Bone marrow (tissue), 2 donors: Measurements from ENCODE around the gene ULK4.
"Not testable (repeated sequence)": the region's sequence is repeated elsewhere in the genome, so short reads cannot be mapped to it uniquely, and the experiment has no call there.

ENCODE experiments used
- DNase-seq, 2 donors: peaks; one replicate each; lab custom pipeline; 2025; lab: John Stamatoyannopoulos, UW

ULK4 gene

DNA sequence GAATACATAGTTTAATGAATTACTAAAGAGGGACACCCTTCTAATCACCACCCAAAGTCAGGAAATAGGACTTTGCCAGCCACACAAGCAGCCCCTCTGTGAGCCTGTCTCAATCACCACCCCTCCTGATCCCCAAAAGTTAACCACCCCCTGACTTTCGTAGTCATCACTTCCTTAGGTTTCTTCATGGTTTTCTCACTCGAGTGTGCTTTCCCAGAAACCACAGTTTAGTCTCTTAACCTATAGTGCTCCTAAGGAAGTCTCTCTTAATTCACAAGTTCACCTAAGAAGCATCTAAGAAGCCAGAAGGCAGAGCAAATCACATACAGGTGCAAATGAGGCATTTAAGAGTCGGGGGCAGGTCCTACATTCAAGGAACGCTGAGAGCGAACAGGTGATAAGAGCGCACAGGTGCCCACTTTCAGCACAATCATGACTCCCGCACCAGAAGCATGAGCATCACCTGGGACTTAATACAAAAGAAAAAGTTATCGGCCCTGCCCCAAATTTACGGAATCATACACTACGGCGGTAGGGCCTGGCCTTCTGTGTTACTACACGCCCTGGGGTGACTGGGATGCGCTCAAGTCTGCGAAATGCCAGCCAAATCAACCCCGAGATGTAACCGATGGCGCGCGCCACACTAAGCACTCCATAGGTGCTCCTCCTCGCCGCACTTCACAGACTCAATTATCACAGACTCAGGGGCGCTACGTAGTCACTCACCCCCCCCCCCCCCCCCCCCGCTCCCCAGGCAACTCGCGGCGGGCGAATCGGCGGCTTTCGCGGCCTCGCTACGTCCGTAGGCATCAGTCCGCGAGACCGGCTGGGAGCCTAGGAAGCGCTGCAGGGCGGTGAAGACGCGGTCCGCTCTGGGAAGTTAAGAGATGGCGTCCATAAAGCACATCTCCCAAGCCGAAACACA lies 815 bp downstream of the ULK4 start:
- peak; percentile 35 to 45 for DNase-seq

DNA sequence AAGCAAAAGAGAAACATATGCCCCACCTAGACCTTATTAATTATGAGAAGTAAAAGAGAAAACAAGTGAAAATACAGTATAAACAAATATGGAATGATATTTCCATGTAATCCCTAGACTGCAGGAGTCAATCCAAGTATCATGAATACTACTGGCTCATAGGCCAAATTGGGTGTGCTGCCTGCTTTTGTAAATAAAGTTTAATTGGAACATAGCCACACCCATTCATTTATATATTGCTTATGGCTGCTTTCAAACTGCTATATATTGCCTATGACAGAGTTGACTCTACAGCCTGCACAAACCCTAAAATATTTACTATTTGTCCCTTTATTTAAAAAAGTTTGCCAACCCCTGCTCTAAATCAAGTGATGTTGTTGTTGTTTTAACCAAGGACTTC lies 5.3 kb downstream of the ULK4 start:
- DNase-seq: no peak

DNA sequence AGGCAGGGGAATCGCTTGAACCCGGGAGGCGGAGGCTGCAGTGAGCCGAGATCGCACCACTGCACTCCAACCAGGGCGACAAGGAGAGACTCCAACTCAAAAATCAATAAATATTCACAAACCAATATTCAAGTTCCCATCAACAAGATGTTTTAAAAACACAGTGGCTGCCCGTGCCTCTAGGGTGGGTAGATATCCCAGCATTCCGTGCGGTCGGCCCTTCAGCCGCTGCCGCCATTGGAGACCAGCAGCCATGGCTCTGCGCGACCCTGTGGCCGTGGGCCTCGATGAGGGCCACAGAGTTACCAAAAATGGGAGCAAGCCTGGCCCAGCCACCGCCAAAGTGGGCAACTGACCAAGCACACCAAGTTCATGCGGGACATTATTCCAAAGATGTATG lies 6.7 kb downstream of the ULK4 start:
- no peak for DNase-seq

DNA sequence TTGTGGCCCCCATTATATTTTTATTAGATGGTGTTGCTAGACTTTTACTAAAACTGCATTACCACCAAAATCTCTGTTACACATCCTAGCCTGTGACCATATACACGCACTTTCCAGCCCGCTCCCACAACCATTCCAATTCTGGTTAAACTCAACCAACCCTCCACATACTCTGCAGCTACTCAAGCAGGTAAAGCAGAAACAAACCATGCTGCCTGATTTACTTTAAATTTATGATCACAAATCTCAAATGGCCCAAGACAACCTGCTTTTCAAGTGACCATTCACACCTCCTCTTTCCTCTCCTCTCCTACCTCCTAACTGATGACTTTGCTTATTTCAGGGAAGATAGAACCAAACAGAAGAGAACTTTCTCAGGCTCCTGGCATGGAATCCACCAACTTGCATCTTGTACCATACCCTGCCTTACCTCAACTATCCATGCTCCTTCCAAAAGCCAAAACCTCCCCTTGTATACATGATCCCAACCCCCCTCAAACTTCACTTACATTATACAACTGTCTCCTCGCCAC lies 18.5 kb downstream of the ULK4 start:
- DNase-seq: no peak

DNA sequence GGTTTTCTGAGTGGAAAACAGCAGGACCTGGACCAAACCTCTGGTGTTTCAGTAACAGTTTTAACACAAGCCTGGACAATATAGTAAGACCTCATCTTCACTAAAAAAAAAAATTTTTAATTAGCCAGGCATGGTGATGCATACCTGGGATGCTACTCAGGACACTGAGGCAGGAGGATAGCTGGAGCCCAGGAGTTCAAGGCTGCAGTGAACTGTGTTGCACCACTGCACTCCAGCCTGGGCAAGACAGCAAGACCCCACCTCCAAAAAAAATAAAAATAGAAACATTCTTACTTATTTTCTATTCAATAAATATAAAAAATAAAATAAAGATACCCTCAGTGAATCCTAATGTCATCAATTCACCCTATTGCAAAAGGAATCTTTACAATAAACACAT lies 21.5 kb downstream of the ULK4 start:
- DNase-seq: no peak

DNA sequence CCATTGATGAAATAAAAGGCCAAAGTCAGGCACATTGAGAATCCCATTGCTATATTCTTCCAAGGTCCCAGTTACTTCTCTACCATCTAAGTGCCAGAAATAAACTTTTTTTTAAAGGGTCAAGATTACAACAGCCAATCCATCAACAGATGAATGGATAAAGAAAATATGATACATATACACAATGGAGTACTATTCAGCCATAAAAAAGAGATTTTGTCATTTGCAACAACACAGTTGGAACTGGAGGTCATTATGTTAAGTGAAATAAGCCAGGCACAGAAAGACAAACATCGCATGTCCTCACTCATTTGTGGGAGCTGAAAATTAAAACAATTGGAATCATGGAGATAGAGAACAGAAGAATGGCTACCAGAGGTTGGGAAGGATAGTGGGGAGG lies 25.5 kb downstream of the ULK4 start:
- no peak for DNase-seq

DNA sequence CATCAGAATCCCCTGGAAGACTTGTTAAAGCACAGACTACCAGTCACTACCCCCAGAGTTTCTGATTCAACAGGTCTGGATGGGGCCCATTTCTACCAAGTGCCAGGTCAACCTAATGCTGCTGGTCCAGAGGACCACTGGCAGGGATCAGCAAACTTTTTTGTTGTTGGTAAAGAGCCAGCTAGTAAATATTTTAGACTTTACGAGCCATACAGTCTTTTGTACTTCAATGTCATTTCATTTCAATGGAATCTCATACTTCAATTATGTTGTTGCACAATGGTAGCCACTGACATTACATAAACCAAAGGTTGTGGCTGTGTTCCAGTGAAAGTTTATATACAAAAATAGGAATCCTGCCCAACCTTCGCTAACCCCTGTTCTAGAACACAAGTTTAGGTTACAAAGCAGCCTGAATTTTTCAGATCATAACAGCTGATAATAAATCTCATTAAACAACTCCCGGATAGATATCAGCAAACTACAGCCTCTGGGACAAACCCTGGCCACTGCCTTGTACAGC lies 28.7 kb downstream of the ULK4 start:
- no peak for DNase-seq

DNA sequence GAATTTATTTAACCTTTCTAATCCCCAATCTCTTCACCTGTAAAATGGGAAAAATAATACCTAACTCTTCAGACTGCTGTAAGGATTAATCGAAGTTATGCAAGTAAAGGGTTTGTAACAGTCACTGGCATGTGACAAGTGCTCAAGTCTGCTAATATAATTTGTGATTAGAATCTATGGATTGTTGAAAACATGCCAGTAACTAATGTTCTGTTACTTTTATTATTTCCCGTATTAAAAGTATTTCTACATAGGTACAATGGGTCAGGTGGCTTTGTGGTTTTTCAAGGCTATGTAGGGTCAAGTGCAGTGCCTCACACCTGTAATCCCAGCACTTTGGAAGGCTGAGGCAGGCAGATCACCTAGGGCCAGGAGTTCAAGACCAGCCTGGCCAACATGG lies 29.4 kb downstream of the ULK4 start:
- no peak for DNase-seq

DNA sequence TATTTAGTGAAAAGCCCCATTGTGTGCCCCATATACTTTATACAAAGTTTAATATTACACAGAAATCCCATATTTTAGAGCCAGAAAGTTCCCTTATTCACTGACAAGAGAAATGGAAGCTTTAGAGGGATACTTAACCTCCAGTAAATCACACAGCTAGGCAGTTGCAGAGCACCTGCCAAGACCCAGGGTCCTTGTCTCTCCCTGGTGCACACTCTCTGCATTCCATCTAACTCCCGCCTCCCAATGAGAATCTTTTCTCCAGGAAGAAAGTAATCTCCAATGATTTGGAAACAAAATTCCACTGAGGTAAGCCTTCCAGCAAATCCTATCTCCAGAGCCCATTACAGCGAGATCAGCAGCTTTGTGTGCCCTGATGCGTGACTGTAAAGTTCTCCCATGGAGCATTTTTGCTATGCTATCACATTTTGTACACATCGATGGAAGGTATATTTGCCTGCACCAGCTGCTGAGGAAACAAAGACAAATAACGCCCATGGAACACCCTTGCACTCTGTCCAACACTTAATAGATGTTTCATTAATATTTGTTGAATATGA lies 41.4 kb downstream of the ULK4 start:
- DNase-seq: no peak

DNA sequence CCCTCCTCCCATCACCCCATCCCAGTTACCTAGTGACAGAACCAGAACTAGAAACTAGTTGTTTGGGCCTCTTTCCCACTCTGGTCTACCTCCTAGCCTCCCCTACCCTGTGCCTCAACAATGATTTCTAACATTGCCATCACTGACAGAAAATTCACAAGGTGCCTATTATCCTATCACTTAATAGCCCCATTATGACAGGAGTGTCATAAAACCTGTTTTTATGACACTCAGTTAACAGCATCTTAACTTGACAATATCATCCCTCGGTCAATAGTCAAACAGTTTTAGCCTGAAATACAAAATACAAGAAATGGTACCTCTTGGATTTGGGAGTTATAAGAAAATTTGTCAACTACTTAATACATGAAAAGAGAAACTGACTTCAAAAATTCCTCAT lies 46.5 kb downstream of the ULK4 start:
- no peak for DNase-seq

DNA sequence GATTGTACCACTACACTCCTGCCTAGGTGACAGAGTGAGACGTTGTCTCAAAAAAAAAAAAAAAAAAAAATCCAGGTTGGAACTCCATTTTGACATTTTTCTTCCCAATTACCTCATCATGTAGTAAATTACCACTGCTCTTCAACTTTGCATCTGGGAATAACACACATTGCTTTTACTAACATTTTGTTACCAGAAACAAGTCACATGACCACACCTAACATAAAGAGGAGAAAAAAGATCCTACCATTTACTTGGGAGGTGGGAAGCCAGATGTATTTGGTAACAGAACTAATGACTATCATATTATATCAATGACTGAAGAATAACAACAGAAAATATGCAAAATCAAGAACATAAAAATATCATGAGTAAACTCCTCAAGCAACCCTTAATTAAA lies 49.6 kb downstream of the ULK4 start:
- no peak for DNase-seq

DNA sequence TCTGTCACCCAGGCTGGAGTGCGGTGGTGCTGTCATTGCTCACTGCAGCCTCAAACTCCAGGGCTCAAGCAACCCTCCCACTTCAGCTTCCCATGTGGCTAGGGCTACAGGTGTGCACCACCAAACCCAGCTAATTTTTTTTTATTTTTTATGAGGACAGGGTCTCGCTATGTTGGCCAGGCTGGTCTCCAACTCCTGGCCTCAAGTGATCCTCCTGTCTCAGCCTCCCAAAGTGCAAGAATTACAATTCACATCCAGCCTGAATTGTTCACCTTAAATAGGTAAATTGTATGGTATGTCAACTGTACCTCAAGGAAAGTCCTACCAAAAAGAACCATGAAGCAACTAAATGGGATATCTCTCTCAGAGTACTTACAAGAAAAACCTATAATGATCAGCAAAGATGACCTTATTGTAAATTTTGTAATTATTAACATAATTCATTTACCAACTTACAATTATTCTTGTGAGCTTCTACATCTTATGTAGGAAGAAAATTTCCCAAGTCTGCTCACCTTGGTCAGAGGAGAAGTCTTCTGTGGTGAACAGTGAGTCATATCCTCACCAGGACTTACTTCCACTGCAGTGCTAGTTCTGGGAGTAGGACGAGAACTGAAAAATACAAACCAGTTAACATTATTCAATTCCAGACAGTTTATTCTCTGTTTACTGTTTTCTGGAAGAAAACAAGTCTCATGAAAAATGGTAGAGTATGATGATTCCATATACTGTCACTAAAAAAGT lies 54.4 kb downstream of the ULK4 start:
- DNase-seq: no peak

DNA sequence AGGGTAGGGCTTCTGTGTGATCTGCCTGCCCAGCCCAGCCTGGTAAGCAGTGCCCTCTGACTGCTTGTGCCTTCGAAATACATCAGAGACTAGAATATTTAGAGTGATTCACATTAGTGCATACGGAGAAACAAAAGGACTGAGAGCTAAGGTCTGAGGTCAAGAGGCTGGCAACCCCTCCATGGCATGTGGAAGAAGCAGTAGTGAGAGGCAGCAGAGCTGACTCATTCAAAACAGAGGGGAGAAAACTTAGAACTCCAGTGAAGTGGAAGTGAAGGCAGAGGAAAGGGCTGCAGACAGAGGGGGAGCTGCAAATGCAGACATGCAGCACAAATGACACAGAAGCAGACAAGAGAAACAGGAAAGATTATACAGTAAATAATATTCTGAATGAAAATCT lies 61.6 kb downstream of the ULK4 start:
- no peak for DNase-seq

DNA sequence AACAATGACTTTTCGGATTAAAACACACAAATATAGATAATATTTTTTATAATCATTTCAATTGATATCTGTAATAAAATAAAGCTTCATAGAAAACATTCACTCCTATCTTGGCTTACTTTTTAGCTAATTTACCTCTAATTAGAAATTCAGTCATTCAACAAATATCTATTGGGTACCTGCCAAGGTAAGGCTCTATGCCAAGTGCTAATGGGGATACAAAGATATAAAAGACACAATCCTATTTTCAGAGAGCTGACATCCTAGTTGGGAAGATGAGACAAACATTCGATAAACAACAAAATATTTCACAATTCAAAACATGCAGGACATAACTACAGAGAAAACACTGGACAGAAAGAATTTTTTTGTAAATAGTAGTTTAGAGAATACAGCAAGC lies 63.3 kb downstream of the ULK4 start:
- no peak for DNase-seq

DNA sequence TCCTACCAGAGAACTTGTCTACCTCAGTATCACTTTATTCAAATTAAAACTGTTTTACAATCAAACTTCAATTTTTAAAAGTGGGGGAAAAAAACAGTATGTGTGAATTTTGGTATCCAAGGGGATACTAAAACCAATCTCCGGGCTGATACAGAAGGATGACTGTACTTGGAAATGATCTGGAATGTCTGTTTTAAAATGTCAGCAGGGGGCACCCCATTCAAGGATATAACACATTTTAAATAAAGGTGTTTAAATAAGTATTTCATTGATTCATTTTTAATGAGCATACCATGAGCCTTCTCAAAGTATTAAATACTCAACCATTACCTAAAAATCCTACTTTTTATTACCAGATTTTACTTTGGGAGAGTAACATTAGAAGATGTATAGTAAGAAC lies 67.9 kb downstream of the ULK4 start:
- DNase-seq: peak in 1 of 2 donors; percentile 11

DNA sequence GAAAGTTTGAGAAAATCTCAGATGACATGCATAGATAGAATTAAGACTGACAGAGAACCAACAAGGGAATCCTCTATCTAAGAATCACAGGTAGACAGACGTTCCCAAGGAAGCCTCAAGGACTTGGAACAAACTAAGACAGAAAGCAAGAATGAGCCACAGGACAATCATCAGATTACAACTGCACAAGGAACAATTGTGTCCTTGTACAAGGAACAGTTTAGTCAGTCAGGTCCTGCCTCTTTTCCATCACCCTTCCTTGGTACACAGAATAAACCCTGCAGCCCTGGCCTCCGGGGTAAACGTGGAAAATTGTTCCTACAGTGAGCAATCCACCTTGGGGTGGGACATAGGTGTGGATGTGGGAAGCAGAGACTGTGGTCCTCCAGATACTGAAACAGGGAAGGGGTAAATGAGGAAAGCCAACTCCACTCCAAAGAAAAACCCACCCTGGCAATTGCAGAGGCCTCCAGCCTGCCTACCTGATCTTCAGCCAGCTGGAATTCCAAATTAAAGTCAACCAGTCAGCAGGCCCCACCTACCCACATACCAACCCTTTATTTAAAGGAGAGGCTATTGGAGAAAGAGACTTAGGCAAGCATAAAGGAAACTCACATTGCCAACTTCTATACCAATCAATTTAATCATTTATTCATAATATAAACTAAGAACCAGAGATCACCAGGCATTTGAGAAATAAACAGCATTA lies 73.4 kb downstream of the ULK4 start:
- no peak for DNase-seq

DNA sequence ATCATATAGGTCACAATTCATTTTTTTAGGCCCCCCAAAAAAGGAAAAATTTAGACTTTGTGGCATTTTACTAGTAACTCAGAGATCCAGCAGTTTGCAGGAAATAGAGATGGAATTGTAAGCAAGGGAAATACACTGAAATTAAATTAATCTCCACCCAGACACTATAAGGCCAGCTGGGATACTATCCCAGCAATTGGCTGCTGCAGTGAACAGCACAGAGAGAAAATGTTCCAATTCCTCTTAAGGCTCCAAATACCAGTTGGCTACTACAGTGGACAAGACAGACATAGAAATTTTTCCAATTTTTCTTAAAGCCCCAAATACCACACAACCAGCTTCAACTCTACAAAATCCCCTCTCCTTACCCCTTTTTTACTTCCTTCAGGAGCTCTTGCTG lies 78.9 kb downstream of the ULK4 start:
- no peak for DNase-seq

DNA sequence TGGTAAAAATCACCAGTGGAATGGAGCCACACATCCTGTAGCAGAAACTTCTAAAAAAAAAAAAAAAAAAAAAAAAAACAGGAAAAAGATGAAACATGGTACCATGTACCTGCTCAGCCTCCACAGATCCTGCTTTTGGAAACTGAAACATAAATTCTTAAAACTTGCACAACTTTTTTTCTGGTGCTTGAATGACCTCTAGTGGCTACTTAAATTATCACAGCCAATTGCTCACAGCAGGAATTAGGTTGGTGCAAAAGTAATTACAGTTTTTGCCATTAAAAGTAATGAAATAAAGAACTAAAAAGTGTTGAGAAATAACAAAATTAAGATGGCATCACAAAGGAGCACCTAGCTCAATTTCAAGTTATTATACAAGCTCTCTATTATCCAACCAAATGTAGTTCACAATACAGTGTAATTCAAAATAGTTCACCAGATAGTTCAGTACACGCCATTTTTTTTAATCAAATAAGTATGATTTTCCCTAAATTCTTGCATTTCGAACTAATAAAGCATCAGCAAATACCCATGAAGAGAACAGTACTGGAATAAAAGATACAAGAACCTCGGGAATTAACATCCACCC lies 80.6 kb downstream of the ULK4 start:
- peak in 1 of 2 donors; percentile 12 for DNase-seq

DNA sequence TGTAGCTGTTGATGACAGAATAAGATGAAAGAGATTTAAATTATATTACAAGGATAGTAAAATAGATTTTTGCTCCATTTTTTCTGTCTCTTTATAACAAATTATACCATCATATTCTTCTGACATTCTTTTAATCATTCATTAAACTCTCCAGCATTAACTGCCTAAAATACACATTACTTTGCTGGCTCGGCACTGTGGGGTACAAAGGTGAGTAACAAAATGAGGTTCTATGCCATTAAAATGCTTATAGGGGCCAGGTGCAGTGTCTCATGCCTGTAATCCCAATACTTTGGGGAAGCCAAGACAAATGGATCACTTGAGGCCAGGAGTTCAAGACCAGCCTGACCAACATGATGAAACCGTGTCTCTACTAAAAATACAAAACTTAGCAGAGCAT lies 81.5 kb downstream of the ULK4 start:
- DNase-seq: no peak

DNA sequence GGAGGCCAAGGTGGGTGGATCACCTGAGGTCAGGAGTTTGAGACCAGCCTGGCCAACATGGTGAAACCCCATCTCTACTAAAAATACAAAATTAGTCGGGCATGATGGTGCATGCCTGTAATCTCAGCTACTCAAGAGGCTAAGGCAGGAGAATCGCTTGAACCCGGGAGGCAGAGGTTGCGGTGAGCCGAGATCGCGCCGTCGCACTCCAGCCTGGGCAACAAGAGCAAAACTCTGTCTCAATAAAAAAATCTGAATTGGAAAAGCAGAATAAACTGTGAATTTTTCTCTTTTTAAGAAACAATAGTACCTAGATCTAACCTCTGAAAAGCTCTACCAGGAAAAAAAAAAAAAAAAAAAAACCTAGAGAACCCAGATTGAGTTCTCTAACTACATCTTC lies 84.2 kb downstream of the ULK4 start:
- DNase-seq: not testable (repeated sequence)

DNA sequence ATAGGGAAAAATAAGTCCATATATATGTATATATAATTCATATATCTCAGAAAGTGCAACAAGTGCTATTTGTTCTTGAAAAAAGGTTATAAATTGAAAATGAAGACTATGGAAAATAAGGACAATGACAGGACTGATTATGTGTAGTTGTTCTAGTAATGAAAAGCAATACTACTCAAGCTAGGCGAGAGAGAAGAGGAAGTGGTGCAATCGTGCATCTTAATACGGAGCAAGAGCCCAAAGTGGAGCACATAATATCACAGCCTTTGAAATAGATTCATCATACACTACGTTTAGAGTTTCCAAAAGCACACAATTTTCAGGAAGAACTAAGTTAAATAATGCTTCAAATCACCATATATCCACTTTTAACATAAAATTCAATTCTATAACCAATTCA lies 87.9 kb downstream of the ULK4 start:
- no peak for DNase-seq

DNA sequence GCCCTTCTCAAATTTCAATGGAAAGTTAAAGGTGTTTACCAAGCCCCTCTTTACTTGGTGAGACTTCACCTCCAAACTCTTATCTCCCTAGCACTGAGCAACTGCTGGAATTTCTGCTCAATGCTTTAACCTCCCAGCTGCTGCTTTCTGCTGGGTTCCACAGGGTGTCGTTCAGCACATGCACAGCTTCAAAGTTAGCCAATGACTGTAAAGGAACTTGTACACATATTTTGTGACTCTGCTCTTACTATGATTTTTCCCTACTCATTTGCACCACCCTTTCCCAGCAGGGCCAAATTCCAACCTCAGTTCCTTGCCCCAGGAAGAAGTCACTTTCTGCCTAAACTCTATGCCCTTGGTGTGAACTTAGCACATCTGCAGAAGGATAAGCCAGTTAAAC lies 89.7 kb downstream of the ULK4 start:
- no peak for DNase-seq
